Trophoblast cell (in vitro differentiated cells and primary cell): Measurements from ENCODE around the gene DRAM1.
"Not testable (repeated sequence)": the region's sequence is repeated elsewhere in the genome, so short reads cannot be mapped to it uniquely, and the experiment has no call there.

Experiments
- DNase-seq, 2 donors: peaks; one replicate each; pipeline ENCODE4 v3.0.0-alpha.2; 2016
- H2AFZ ChIP-seq: 2 replicates; pipeline ENCODE4 v1.6.1; 2013; ENCODE audit warnings: low read length, moderate library complexity, mild to moderate bottlenecking; ENCODE audit not compliant: insufficient read depth, poor library complexity
- H2AK5ac ChIP-seq: 2 replicates; pipeline ENCODE4 v1.6.1; 2013; ENCODE audit warnings: mild to moderate bottlenecking, low read length
- H2BK120ac ChIP-seq: 2 replicates; pipeline ENCODE4 v1.6.1; 2013; ENCODE audit warnings: low read length, mild to moderate bottlenecking, moderate library complexity; ENCODE audit not compliant: insufficient read depth, poor library complexity
- H2BK12ac ChIP-seq: 2 replicates; pipeline ENCODE4 v1.6.1; 2013; ENCODE audit warnings: mild to moderate bottlenecking, low read length, moderate library complexity
- H2BK5ac ChIP-seq: 2 replicates; pipeline ENCODE4 v1.6.1; 2013; ENCODE audit warnings: low read length, low read depth, moderate library complexity, mild to moderate bottlenecking; ENCODE audit not compliant: poor library complexity
- H3K14ac ChIP-seq: 2 replicates; pipeline ENCODE4 v1.6.1; 2013; ENCODE audit warnings: mild to moderate bottlenecking, low read length
- H3K18ac ChIP-seq: 2 replicates; pipeline ENCODE4 v1.6.1; 2013; ENCODE audit warnings: mild to moderate bottlenecking, low read length
- H3K23ac ChIP-seq: 2 replicates; pipeline ENCODE4 v1.6.1; 2013; ENCODE audit warnings: low read length
- H3K27ac ChIP-seq: 2 replicates; pipeline ENCODE4 v1.5.1; 2013; ENCODE audit warnings: low read depth, mild to moderate bottlenecking, inconsistent platforms, low read length, moderate library complexity
- H3K27me3 ChIP-seq: 2 replicates; pipeline ENCODE4 v1.6.1; 2013; ENCODE audit warnings: inconsistent platforms, mild to moderate bottlenecking, low read length, moderate library complexity; ENCODE audit not compliant: insufficient read depth
- H3K36me3 ChIP-seq, 2 experiments: 1 replicate in 1 of 2; 2 replicates in 1 of 2; pipeline ENCODE4 v1.6.1; 2013; ENCODE audit warnings: low read length in 2 of 2, mild to moderate bottlenecking in 2 of 2, moderate library complexity in 1 of 2; ENCODE audit not compliant: insufficient read depth in 2 of 2, control insufficient read depth in 1 of 2
- H3K4ac ChIP-seq: 2 replicates; pipeline ENCODE4 v1.6.1; 2013; ENCODE audit warnings: low read depth, mild to moderate bottlenecking, low read length, moderate library complexity
- H3K4me1 ChIP-seq, 2 experiments: 1 replicate in 1 of 2; 2 replicates in 1 of 2; pipeline ENCODE4 v1.6.1; 2013; ENCODE audit warnings: low read length in 2 of 2, mild to moderate bottlenecking in 2 of 2, moderate library complexity in 1 of 2; ENCODE audit not compliant: insufficient read depth in 2 of 2, control insufficient read depth in 1 of 2
- H3K4me2 ChIP-seq: 2 replicates; pipeline ENCODE4 v1.6.1; 2013; ENCODE audit warnings: inconsistent platforms, mild to moderate bottlenecking, low read length, moderate library complexity
- H3K4me3 ChIP-seq: 2 replicates; pipeline ENCODE4 v1.5.1; 2013; ENCODE audit warnings: mild to moderate bottlenecking, low read depth, low read length, inconsistent platforms
- H3K79me1 ChIP-seq: one replicate; pipeline ENCODE4 v1.6.1; 2013; ENCODE audit warnings: low read length
- H3K79me2 ChIP-seq: 2 replicates; pipeline ENCODE4 v1.6.1; 2013; ENCODE audit warnings: low read length, mild to moderate bottlenecking; ENCODE audit not compliant: control insufficient read depth, insufficient read depth, poor library complexity
- H3K9ac ChIP-seq: 2 replicates; pipeline ENCODE4 v1.6.1; 2013; ENCODE audit warnings: mild to moderate bottlenecking, low read length
- H3K9me3 ChIP-seq: 2 replicates; pipeline ENCODE4 v1.6.1; 2013; ENCODE audit warnings: low read depth, mild to moderate bottlenecking, control low read depth, inconsistent platforms, low read length; ENCODE audit not compliant: insufficient read depth
- H4K12ac ChIP-seq: 2 replicates; pipeline ENCODE4 v1.6.1; 2013; ENCODE audit warnings: low read depth, mild to moderate bottlenecking, low read length, moderate library complexity
- H4K8ac ChIP-seq: 2 replicates; pipeline ENCODE4 v1.6.1; 2013; ENCODE audit warnings: low read depth, mild to moderate bottlenecking, low read length, moderate library complexity
- H4K91ac ChIP-seq: one replicate; pipeline ENCODE4 v1.6.1; 2013; ENCODE audit warnings: low read depth, mild to moderate bottlenecking, low read length, moderate library complexity
- WGBS: extraction: QIAGEN DNeasy Blood & Tissue Kit; methylation state at CpG from one replicate; pipeline ENCODE4 v1.1.7; 2013; ENCODE audit warnings: missing lambda C conversion rate; ENCODE audit not compliant: insufficient read length, insufficient coverage; ENCODE audit errors: extremely low coverage; 5-methylcytosine and 5-hydroxymethylcytosine counted together

DRAM1 gene

GRCh38 chr12:101856614-101857013 lies 20.8 kb upstream of the DRAM1 start:
- not testable (repeated sequence) for H3K14ac ChIP-seq, H4K8ac ChIP-seq, H2BK12ac ChIP-seq, H3K9ac ChIP-seq, H3K27me3 ChIP-seq, H3K23ac ChIP-seq, H3K9me3 ChIP-seq, H3K27ac ChIP-seq, H3K79me2 ChIP-seq, H3K18ac ChIP-seq, H3K79me1 ChIP-seq, H2AK5ac ChIP-seq, H4K12ac ChIP-seq, H3K4me3 ChIP-seq, H2BK120ac ChIP-seq, H2AFZ ChIP-seq, H3K4me2 ChIP-seq, H2BK5ac ChIP-seq, DNase-seq, H3K4ac ChIP-seq, H3K36me3 ChIP-seq
- Histone ChIP-seq H4K91ac (peak overlapping the region; percentile 51), H3K4me1 (peaks cover 8 to 11% of the 10 kb centered on the region in 2 experiments)
- WGBS: no CpG with 5 or more reads among the region's 5 CpGs

DNA sequence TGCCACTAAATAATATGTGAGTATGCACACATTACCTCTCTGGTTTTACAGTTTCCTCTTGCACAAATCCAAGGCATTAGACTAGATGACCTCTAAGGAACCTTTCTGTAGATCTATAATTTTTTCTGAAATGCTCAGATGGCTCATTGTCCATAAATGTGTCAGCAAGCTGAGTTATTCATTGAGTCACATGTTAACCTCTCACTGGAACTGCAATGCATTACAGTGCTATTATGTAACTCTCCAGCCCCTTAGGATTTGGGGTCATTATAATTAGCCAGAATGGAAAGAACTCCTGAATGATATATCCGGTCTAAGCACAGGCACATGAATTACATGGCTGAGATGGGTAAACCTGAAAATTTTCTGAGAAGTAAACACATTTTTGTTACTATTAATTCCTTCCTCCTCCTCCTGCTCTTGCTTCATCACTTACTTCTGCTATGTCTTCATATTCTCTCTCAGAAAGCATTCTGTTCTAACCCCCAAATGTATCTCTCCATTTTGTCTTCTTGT lies 20.3 kb upstream of the DRAM1 start:
- Histone ChIP-seq H3K27ac (no peak overlapping the region), H3K4ac (no peak overlapping the region), H2AK5ac (no peak overlapping the region), H3K4me2 (no peak overlapping the region), H3K9me3 (no peaks in the 10 kb centered on the region), H3K27me3 (no peaks in the 10 kb centered on the region), H3K79me1 (peaks cover 6% of the 10 kb centered on the region), H3K79me2 (no peaks in the 10 kb centered on the region), H4K12ac (no peak overlapping the region), H2AFZ (no peak overlapping the region), H3K14ac (no peak overlapping the region), H3K36me3 (no peaks in the 10 kb centered on the region), H3K9ac (no peak overlapping the region), H4K8ac (no peak overlapping the region), H2BK120ac (no peak overlapping the region), H3K4me1 (peaks cover 8 to 11% of the 10 kb centered on the region in 2 experiments), H3K23ac (no peak overlapping the region), H2BK5ac (no peak overlapping the region), H4K91ac (no peak overlapping the region), H3K4me3 (no peak overlapping the region), H3K18ac (no peak overlapping the region), H2BK12ac (no peak overlapping the region)
- DNase-seq: peak in 1 of 2 donors; percentile 55
- no CpG with 5 or more reads among the region's 1 CpG for WGBS

DNA sequence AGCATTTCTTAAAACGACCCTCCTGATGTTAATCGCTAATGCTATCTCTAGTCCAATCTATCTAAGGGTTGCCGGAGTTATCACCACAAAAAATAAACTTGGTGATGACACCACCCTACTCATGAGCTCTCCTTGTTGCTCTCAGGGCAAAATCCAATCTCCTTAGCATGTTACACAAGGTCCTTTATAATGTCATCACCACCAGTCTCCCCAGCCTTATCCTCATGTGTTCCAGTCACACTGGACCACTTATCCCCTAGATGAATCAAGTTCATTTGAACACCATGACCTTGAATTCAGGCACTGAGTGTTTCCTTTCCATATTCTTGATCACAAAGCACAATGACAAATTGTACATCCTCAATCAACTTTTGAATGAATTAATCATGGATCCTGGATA lies 19.0 kb upstream of the DRAM1 start:
- no peaks in the 10 kb centered on the region for H3K36me3 ChIP-seq
- H3K79me1 ChIP-seq: peaks cover 6% of the 10 kb centered on the region
- H3K27ac ChIP-seq: no peak overlapping the region
- H3K14ac ChIP-seq: no peak overlapping the region
- H2AK5ac ChIP-seq: no peak overlapping the region
- H3K9ac ChIP-seq: no peak overlapping the region
- DNase-seq: no peak
- H3K4me1 ChIP-seq: peaks cover 8 to 16% of the 10 kb centered on the region in 2 experiments
- no peaks in the 10 kb centered on the region for H3K27me3 ChIP-seq
- H3K23ac ChIP-seq: no peak overlapping the region
- H3K4ac ChIP-seq: no peak overlapping the region
- no peak overlapping the region for H2BK5ac ChIP-seq
- H4K91ac ChIP-seq: no peak overlapping the region
- no peak overlapping the region for H3K4me2 ChIP-seq
- H3K9me3 ChIP-seq: no peaks in the 10 kb centered on the region
- no peak overlapping the region for H3K4me3 ChIP-seq
- no peak overlapping the region for H2AFZ ChIP-seq
- H3K79me2 ChIP-seq: no peaks in the 10 kb centered on the region
- no peak overlapping the region for H4K8ac ChIP-seq
- no CpG with 5 or more reads among the region's 3 CpGs for WGBS
- H3K18ac ChIP-seq: no peak overlapping the region
- no peak overlapping the region for H2BK120ac ChIP-seq
- H2BK12ac ChIP-seq: no peak overlapping the region
- H4K12ac ChIP-seq: no peak overlapping the region

DNA sequence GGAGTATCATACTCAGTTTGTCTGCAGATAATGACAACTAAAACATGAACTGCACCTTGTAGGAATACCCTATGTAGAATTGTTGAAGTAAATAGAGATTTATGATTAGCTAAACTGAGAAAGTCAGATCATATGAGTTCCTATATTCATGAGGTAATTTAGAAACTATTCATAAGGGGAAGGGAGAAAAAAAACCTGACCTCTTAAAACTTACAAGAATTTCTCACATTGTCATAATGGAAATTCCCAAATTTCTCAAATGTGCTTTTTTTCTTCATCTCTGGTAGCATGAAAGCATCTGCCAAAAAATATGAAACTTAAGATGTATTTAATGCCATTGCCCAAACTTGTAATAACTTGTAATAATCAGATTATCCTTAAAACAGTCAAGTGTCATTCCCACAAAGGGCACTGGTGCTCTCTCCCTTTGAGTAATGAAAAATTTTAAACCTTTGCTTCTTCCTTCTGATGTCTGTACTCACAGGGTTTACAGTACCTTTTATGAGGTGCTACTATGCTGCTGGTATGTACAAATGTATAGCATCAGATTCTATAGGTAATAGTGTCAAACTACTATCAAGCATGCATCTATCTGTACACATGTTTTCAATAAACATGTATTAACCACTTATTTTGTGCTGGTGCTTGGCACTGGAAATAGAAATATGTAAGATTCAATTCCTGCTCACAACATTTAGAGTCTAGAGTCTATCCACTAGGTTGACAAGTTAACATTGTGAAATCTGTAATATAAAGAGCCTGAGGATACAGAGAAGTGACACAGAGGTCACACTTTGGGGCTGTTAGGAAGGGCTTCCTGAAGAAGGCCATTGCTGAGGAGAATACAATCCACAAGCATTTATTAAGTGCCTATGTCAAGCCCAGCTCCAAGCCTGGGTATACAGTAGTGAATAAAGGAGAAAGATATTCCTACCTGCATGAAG lies 17.4 kb upstream of the DRAM1 start:
- Histone ChIP-seq H4K12ac (no peak overlapping the region), H4K91ac (no peak overlapping the region), H2BK120ac (no peak overlapping the region), H3K4ac (no peak overlapping the region), H2BK12ac (no peak overlapping the region), H3K27ac (no peak overlapping the region), H3K79me2 (no peaks in the 10 kb centered on the region), H2BK5ac (no peak overlapping the region), H4K8ac (no peak overlapping the region), H2AFZ (no peak overlapping the region), H3K4me1 (peaks cover 6 to 13% of the 10 kb centered on the region in 2 experiments), H3K79me1 (peaks cover 2% of the 10 kb centered on the region), H3K27me3 (no peaks in the 10 kb centered on the region), H3K9ac (no peak overlapping the region), H3K23ac (no peak overlapping the region), H3K4me3 (no peak overlapping the region), H3K36me3 (no peaks in the 10 kb centered on the region), H3K4me2 (no peak overlapping the region), H3K14ac (no peak overlapping the region), H3K18ac (no peak overlapping the region), H3K9me3 (peaks cover 2% of the 10 kb centered on the region), H2AK5ac (no peak overlapping the region)
- DNase-seq: peak in 1 of 2 donors; percentile 67
